ENCODE measurements around the gene SUPT5H. TPM values are rescaled to one million over a fixed set of nuclear protein-coding genes. Genes with fewer than 3 reads are reported as not detected.
"Not testable (repeated sequence)": the region's sequence is repeated elsewhere in the genome, so short reads cannot be mapped to it uniquely, and the experiment has no call there.

Gene SUPT5H
- total RNA-seq, 1 experiment from 2014 or later, result 100 TPM

DNA sequence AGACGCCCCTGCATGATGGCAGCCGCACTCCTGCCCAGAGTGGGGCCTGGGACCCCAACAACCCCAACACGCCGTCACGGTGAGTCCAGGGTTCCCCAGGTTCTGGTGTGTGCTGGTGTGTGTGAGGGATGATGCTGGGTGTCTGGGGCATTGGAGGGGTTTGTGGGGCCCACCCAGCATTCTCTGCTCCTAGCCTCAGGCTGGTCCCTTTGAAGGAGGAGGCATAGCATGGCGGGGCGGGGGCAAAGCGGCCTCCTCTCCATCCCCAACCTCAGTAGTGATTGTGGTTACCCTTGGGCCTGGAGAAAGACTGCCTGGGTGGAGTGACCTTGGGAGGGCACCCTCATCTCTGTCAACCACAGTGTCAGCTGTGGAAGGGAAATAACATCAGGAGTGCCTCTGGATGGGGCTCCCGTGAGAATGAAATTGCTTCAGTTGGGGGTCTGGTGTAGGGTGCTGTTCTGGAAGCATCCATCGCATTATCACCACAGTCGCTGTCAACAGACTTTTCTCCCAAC lies 28.1 kb downstream of the SUPT5H start:
- no peak for DNase-seq (ENCODE audit: low read depth in 1 of 2, low spot score in 2 of 2)
- peaks cover 87% of the 10 kb centered on the region for H3K36me3 ChIP-seq
- H3K27me3 ChIP-seq (replicated peaks), result no peaks in the 10 kb centered on the region
- no peaks in the 10 kb centered on the region for H3K4me1 ChIP-seq (replicated peaks)
- H3K27ac ChIP-seq, result no peak overlapping the region
- H3K4me3 ChIP-seq, result no peak overlapping the region
- no peaks in the 10 kb centered on the region for H3K9me3 ChIP-seq (replicated peaks)

DNA sequence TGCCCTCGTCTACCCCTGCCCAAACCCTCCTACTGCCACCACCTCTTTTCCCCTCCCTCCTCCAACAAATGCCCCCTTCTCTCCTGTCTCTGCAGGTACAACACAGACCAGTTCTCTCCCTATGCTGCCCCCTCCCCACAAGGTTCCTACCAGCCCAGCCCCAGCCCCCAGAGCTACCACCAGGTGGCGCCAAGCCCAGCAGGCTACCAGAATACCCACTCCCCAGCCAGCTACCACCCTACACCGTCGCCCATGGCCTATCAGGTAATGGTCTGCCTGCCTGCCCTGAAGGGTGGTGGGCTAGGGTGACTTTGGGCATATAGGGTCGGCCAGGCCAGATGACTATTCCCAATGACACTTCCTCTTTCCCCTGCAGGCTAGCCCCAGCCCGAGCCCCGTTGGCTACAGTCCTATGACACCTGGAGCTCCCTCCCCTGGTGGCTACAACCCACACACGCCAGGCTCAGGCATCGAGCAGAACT lies 28.8 kb downstream of the SUPT5H start:
- DNase-seq (ENCODE audit: low read depth in 1 of 2, low spot score in 2 of 2), result peak; percentile 18 to 73
- Histone ChIP-seq H3K4me3 (no peak overlapping the region), H3K9me3 (replicated peaks) (no peaks in the 10 kb centered on the region), H3K27me3 (replicated peaks) (no peaks in the 10 kb centered on the region), H3K36me3 (peaks cover 81% of the 10 kb centered on the region), H3K4me1 (replicated peaks) (no peaks in the 10 kb centered on the region), H3K27ac (no peak overlapping the region)

DNA sequence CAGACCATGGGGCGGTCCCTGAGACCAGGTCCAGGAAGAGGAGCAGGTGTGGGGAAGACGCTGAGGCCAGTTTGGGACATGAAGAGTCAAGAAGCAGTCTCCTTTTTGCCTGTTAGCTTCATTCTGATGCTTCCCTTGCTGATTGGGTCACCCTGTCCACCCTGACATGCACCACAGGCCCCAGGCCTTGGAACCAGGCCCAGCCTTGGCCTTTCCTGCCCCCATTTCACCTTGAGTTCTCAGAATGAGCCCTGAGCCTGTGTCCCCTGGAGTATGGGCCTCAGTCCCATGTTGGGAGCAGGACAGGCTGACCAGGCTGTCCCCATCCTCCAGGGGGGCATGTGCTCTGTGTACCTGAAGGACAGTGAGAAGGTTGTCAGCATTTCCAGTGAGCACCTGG lies 30.4 kb downstream of the SUPT5H start:
- H3K36me3 ChIP-seq, result peaks cover 66% of the 10 kb centered on the region
- H3K9me3 ChIP-seq (replicated peaks), result no peaks in the 10 kb centered on the region

DNA sequence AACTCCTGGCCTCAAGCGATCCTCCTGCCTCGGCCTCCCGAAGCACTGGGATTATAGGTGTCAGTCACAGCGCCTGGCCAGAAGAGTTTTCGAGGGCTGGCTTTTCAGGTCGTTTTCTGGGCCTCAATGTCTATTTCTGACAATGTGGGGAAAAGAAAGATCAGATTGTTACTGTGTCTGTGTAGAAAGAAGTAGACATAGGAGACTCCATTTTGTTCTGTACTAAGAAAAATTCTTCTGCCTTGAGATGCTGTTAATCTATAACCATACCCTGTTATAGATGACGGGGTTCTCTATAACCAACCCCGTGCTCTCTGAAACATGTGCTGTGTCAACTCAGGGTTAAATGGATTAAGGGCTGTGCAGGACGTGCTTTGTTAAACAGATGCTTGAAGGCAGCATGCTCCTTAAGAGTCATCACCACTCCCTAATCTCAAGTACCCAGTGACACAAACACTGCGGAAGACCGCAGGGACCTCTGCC lies 34.0 kb downstream of the SUPT5H start:
- Histone ChIP-seq H3K36me3 (peaks cover 56% of the 10 kb centered on the region), H3K4me1 (replicated peaks) (peaks cover 15% of the 10 kb centered on the region)
- not testable (repeated sequence) for H3K27ac ChIP-seq; H3K27me3 ChIP-seq (replicated peaks); DNase-seq (ENCODE audit: low read depth in 1 of 2, low spot score in 2 of 2); H3K9me3 ChIP-seq (replicated peaks); H3K4me3 ChIP-seq

More for the DNA sequence above, 30.4 kb downstream of the SUPT5H start:
- Histone ChIP-seq H3K27me3 (replicated peaks) (no peaks in the 10 kb centered on the region), H3K4me1 (replicated peaks) (peaks cover 4% of the 10 kb centered on the region), H3K27ac (no peak overlapping the region), H3K4me3 (no peak overlapping the region)
- DNase-seq (ENCODE audit: low read depth in 1 of 2, low spot score in 2 of 2), result no peak

DNA sequence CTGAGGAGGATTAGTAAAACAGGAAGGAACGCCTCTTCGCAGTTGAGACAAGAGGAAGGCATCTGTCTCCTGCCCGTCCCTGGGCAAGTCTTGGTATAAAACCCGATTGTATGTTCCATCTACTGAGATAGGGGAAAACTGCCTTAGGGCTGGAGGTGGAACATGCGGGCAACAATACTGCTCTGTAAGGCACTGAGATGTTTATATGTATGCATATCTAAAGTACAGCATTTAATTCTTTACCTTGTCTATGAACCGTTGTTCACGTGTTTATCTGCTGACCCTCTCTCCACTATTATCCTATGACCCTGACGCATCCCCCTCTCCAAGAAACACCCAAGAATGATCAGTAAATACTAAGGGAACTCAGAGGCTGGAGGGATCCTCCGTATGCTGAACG lies 34.5 kb downstream of the SUPT5H start:
- Histone ChIP-seq H3K9me3 (replicated peaks) (no peaks in the 10 kb centered on the region), H3K4me3 (peak overlapping the region; percentile 87), H3K27me3 (replicated peaks) (no peaks in the 10 kb centered on the region), H3K27ac (peak overlapping the region; percentile 61), H3K36me3 (peaks cover 54% of the 10 kb centered on the region), H3K4me1 (replicated peaks) (peaks cover 15% of the 10 kb centered on the region)
- DNase-seq (ENCODE audit: low read depth in 1 of 2, low spot score in 2 of 2), result no peak

DNA sequence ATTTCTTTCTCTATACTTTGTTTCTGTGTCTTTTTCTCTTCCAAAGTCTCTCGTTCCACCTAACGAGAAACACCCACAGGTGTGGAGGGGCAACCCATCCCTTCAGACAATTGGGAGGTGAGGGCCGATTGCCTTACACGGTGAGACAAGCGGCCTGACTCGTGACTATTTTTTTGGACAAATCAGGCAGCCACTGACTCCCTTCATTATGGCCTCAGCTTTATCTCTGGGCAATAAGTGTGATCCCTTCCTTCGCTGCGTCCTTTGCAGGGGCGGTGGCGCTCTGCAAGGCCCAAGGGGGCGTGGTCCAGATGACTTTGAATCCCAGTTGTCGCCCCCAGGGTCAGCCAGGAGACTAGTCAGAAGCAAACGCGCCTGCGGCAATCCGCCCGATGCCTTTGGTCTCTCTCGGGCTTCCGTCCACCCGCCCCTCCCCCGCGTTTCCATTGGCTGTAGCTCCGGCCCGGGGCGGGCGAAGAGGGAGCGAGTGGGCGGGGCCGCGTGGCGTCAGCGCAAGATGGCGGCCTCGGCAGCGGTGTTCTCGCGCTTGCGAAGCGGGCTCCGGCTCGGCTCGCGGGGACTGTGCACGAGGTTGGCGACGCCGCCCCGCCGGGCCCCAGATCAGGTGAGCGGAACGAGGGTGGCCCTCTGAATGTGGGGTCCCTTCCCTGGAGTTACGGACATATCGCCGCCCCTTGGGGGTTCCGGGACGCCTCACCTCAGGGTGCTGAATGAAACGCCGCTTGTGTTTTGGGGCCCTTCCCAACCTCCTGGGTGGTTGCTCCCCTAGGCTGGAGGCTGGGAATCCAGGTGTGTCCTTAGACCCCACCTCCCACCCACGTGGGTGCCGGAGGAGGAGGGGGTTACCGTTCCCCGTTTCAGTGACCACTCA lies 35.2 kb downstream of the SUPT5H start, which contains the start of gene TIMM50:
Gene TIMM50, plus strand, starts transcription at position 502 of the 892 bp plus-strand sequence. Its CDS starts 16 bp downstream, at position 518.
- Histone ChIP-seq H3K27ac (peak within 1 kb of the TSS; percentile 61), H3K9me3 (replicated peaks) (no peaks in the 10 kb centered on the region), H3K36me3 (peaks cover 53% of the 10 kb centered on the region), H3K27me3 (replicated peaks) (no peaks in the 10 kb centered on the region), H3K4me3 (peak within 1 kb of the TSS; percentile 87), H3K4me1 (replicated peaks) (peaks cover 15% of the 10 kb centered on the region)
- DNase-seq (ENCODE audit: low read depth in 1 of 2, low spot score in 2 of 2), result peak; percentile 94 to 99

DNA sequence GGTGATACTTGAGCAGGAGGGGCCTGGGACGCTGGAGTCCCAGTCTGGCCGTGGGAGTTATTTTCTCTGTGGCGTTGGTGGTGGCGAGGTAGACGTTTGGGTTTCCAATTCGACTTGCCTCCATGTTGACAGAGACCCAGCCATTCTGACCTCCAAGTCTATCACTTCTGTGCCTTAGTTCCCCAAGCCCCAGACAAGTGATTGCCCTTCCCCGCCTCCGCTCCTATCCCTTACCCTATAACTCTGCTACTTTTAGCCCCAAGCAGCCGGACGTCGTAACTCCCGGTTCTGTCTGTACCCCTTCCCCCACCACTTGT lies 35.8 kb downstream of the SUPT5H start:
- DNase-seq (ENCODE audit: low read depth in 1 of 2, low spot score in 2 of 2), result no peak
- peaks cover 53% of the 10 kb centered on the region for H3K36me3 ChIP-seq

DNA sequence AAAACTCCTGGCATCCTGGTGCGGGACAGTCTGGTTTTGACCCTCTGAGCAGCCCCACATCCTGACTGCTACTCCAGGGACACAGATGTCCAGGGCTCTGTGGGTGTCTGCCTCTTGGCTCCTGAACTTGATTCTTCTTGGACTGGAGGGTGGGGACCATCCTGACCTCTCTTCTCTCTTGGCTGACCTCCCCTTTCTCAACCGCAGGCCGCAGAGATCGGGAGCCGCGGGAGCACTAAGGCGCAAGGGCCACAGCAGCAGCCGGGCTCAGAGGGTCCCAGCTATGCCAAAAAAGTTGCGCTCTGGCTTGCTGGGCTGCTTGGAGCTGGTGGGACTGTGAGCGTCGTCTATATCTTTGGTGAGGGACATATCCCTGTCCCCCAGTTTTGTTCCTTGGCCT lies 36.3 kb downstream of the SUPT5H start:
- peaks cover 53% of the 10 kb centered on the region for H3K36me3 ChIP-seq
- no peak for DNase-seq (ENCODE audit: low read depth in 1 of 2, low spot score in 2 of 2)
- no peaks in the 10 kb centered on the region for H3K27me3 ChIP-seq (replicated peaks)
- H3K27ac ChIP-seq, result no peak overlapping the region
- H3K4me1 ChIP-seq (replicated peaks), result peaks cover 15% of the 10 kb centered on the region
- H3K4me3 ChIP-seq, result peak overlapping the region; percentile 87
- no peaks in the 10 kb centered on the region for H3K9me3 ChIP-seq (replicated peaks)

More for the DNA sequence above, 35.8 kb downstream of the SUPT5H start:
- Histone ChIP-seq H3K27ac (peak overlapping the region; percentile 61), H3K4me1 (replicated peaks) (peaks cover 15% of the 10 kb centered on the region), H3K9me3 (replicated peaks) (no peaks in the 10 kb centered on the region), H3K4me3 (peak overlapping the region; percentile 87), H3K27me3 (replicated peaks) (no peaks in the 10 kb centered on the region)

DNA sequence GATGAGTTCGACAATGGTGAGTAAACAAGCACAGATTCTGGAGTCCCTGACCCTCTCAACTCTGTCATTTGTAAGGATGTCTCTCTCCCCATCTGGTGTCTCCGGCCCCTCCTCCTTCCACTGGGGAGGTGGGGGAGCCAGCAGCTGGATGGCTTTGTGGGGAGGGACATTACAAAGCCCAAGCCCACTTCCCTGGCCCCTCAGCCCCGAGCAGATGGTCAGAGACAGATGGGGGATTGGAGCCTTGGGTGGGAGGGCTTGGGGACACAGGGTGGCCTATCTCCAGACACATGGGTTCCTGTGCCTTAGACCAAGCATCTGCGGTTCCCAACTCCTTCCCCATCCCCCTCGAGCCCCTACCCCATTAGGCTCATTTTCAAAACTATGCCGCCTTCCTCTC lies 37.8 kb downstream of the SUPT5H start:
- no peak overlapping the region for H3K27ac ChIP-seq
- no peaks in the 10 kb centered on the region for H3K9me3 ChIP-seq (replicated peaks)
- peaks cover 61% of the 10 kb centered on the region for H3K36me3 ChIP-seq
- DNase-seq (ENCODE audit: low read depth in 1 of 2, low spot score in 2 of 2), result no peak
- H3K4me1 ChIP-seq (replicated peaks), result peaks cover 15% of the 10 kb centered on the region
- no peak overlapping the region for H3K4me3 ChIP-seq
- no peaks in the 10 kb centered on the region for H3K27me3 ChIP-seq (replicated peaks)

DNA sequence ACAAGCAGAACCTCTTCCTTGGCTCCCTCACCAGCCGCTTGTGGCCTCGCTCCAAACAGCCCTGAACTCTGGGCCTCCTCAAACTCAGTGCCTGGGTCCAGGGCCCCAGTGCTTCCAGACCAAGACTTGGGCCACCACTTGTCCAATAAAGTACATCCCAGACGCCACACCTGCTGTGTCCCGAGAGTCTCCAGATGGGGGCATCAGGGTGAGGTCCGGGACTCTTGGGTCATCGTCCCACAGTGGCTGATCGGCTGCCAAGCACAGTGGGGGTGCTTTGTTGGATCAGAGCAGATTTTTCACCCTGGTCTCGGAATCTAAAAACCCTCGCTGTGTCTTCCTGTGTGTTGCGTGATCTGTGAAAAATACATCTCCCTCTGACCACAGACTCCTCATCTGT lies 44.4 kb downstream of the SUPT5H start:
- no peak for DNase-seq (ENCODE audit: low read depth in 1 of 2, low spot score in 2 of 2)
- no peaks in the 10 kb centered on the region for H3K27me3 ChIP-seq (replicated peaks)
- H3K4me1 ChIP-seq (replicated peaks), result no peaks in the 10 kb centered on the region
- H3K9me3 ChIP-seq (replicated peaks), result no peaks in the 10 kb centered on the region
- H3K4me3 ChIP-seq, result no peak overlapping the region
- no peak overlapping the region for H3K27ac ChIP-seq
- H3K36me3 ChIP-seq, result peaks cover 56% of the 10 kb centered on the region

DNA sequence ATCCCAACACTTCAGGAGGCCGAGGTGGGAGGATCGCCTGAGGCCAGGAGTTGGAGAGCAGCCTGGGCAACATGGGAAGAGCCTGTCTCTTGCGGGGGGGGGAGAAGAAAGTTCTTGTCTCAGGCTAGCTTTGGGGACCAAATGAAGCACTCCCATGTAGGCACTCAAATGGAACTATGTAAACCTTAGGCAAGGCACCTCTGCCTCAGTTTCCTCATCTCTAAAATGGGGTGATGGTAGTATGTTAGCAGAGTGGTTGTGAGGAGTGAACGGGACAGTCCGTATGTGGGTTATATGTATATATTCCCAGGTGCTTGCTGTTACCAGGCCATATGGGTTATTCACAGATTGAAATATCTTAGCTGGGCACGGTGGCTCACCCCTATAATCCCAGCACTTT lies 46.8 kb downstream of the SUPT5H start:
- Histone ChIP-seq H3K27ac (no peak overlapping the region), H3K27me3 (replicated peaks) (peaks cover 9% of the 10 kb centered on the region), H3K4me3 (no peak overlapping the region), H3K9me3 (replicated peaks) (no peaks in the 10 kb centered on the region), H3K4me1 (replicated peaks) (no peaks in the 10 kb centered on the region), H3K36me3 (peaks cover 33% of the 10 kb centered on the region)
- no peak for DNase-seq (ENCODE audit: low read depth in 1 of 2, low spot score in 2 of 2)

DNA sequence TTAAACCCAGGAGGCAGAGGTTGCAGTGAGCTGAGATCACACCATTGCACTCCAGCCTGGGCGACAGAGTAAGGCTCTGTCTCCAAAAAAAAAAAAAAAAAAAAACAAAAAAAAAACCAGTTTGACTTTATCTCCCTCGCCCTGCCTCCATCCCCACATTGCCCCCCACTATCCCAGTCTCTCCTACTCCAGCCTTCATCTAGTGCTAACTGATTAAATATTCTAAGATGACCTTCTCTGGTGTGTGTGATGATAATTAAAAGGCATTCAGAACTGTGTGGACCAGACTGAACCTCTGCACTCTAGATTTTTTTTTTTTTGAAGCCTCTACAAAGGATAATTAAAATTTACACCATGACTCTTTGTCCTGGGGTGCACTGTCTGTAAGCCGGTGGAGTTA lies 47.4 kb downstream of the SUPT5H start:
- no peak overlapping the region for H3K4me3 ChIP-seq
- H3K27ac ChIP-seq, result no peak overlapping the region
- peaks cover 14% of the 10 kb centered on the region for H3K27me3 ChIP-seq (replicated peaks)
- DNase-seq (ENCODE audit: low read depth in 1 of 2, low spot score in 2 of 2), result no peak
- H3K36me3 ChIP-seq, result peaks cover 29% of the 10 kb centered on the region
- H3K9me3 ChIP-seq (replicated peaks), result no peaks in the 10 kb centered on the region; the same call in 1 of the 2 replicates
- peaks cover 2% of the 10 kb centered on the region for H3K4me1 ChIP-seq (replicated peaks)

DNA sequence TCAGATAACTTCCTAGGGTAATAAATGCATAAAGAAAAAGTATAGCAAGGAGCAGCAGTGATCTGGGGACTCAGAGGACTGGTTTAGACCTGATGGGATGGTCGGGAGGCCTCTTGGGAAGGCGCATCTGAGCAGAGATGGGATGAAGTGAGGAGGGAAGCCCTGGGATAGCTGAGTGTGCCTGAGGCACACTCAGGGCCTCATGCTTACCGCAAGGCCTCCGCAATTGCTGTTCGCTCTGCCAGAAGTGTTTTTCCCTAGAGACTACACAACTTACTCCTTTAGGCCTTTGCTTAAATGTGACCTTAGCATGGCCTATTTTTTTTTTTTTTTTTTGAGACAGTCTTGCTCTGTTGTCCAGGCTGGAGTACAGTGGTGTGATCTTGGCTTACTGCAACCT lies 49.3 kb downstream of the SUPT5H start:
- Histone ChIP-seq H3K27me3 (replicated peaks) (peaks cover 33% of the 10 kb centered on the region), H3K36me3 (peaks cover 10% of the 10 kb centered on the region), H3K4me1 (replicated peaks) (peaks cover 10% of the 10 kb centered on the region), H3K4me3 (no peak overlapping the region), H3K9me3 (replicated peaks) (no peaks in the 10 kb centered on the region; the same call in 1 of the 2 replicates), H3K27ac (no peak overlapping the region)
- no peak for DNase-seq (ENCODE audit: low read depth in 1 of 2, low spot score in 2 of 2)

DNA sequence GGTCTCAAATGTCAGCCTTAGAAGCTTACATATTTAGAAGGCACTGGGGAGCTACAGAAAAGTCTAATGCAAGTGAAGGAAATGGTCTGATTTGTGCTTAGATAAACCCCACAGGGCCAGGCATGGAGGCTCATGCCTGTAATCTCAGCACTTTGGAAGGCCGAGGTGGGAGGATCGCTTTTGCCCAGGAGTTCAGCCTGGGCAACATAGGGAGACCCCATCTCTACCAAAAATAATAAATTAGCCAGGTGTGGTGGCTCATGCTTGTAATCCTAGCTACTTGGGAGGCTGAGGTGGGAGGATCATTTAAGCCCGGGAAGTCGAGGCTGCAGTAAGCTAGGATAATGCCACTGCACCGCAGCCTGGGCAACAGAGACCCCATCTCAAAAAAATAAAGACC lies 50.7 kb downstream of the SUPT5H start:
- peaks cover 44% of the 10 kb centered on the region for H3K27me3 ChIP-seq (replicated peaks)
- DNase-seq (ENCODE audit: low read depth in 1 of 2, low spot score in 2 of 2), result no peak
- H3K4me1 ChIP-seq (replicated peaks), result peaks cover 10% of the 10 kb centered on the region
- H3K36me3 ChIP-seq, result no peaks in the 10 kb centered on the region; the same call in 1 of the 2 replicates
- H3K27ac ChIP-seq, result no peak overlapping the region
- H3K9me3 ChIP-seq (replicated peaks), result no peaks in the 10 kb centered on the region; the same call in 1 of the 2 replicates
- no peak overlapping the region for H3K4me3 ChIP-seq

Measured in SJSA1 (cell line).